Ishikawa (cell line): ENCODE data around the gene SEMA6B.

Experiments
- EGR1 ChIP-seq: IDR thresholded peaks from 2 replicates; pipeline ENCODE4 v1.6.1; 2012
- EP300 ChIP-seq: IDR thresholded peaks from 2 replicates; pipeline ENCODE4 v1.6.1; 2012; ENCODE audit warnings: borderline replicate concordance
- MAX ChIP-seq: IDR thresholded peaks from 2 replicates; pipeline ENCODE4 v1.6.1; 2012
- RAD21 ChIP-seq: IDR thresholded peaks from 2 replicates; pipeline ENCODE4 v1.6.1; 2012; ENCODE audit warnings: low read depth
- TAF1 ChIP-seq: IDR thresholded peaks from 2 replicates; pipeline ENCODE4 v1.6.1; 2012; ENCODE audit warnings: low read depth, mild to moderate bottlenecking
- TCF12 ChIP-seq: IDR thresholded peaks from 2 replicates; pipeline ENCODE4 v1.6.1; 2012; ENCODE audit warnings: low read depth
- YY1 ChIP-seq: IDR thresholded peaks from 2 replicates; pipeline ENCODE4 v1.6.1; 2012; ENCODE audit warnings: low read depth

GRCh38 chr19:4576016-4576933 lies 16.8 kb upstream of the SEMA6B start:
- TF ChIP-seq TAF1 (no peak), RAD21 (peak; percentile 73), YY1 (0 out of 2 replicates have a peak, but pooled peaks have one; percentile 10), MAX (no peak), EGR1 (no peak), EP300 (no peak), TCF12 (no peak)
